Astrocyte of the spinal cord (primary cell): Measurements from ENCODE around the gene CHADL.

ENCODE experiments used
- DNase-seq: peaks from one replicate; pipeline ENCODE4 v3.0.0; 2011; ENCODE audit warnings: low read depth, low spot score
- H3K4me3 ChIP-seq: 2 replicates; pipeline ENCODE4 v1.5.1; 2011; ENCODE audit warnings: low read depth, mild to moderate bottlenecking, low read length, moderate library complexity
- in situ Hi-C: cut with HindIII; loops from 2 replicates; pipeline ENCODE4 v1.10.0; 2017; ENCODE audit warnings: low sequenced_read_pairs
- TF ChIP-seq, protein P1 (sequence below): IDR thresholded peaks from 2 replicates; pipeline ENCODE4 v1.5.1; 2012; ENCODE audit warnings: low read depth, mild to moderate bottlenecking, low read length, inconsistent platforms

CHADL gene

GRCh38 chr22:41206719-41207118 is 34.0 kb downstream of the CHADL start:
- no peak for DNase-seq
- TF ChIP-seq, protein P1, sequence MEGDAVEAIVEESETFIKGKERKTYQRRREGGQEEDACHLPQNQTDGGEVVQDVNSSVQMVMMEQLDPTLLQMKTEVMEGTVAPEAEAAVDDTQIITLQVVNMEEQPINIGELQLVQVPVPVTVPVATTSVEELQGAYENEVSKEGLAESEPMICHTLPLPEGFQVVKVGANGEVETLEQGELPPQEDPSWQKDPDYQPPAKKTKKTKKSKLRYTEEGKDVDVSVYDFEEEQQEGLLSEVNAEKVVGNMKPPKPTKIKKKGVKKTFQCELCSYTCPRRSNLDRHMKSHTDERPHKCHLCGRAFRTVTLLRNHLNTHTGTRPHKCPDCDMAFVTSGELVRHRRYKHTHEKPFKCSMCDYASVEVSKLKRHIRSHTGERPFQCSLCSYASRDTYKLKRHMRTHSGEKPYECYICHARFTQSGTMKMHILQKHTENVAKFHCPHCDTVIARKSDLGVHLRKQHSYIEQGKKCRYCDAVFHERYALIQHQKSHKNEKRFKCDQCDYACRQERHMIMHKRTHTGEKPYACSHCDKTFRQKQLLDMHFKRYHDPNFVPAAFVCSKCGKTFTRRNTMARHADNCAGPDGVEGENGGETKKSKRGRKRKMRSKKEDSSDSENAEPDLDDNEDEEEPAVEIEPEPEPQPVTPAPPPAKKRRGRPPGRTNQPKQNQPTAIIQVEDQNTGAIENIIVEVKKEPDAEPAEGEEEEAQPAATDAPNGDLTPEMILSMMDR, result no peak
- H3K4me3 ChIP-seq, result no peak overlapping the region
- in situ Hi-C loops, result no loop called here

DNA sequence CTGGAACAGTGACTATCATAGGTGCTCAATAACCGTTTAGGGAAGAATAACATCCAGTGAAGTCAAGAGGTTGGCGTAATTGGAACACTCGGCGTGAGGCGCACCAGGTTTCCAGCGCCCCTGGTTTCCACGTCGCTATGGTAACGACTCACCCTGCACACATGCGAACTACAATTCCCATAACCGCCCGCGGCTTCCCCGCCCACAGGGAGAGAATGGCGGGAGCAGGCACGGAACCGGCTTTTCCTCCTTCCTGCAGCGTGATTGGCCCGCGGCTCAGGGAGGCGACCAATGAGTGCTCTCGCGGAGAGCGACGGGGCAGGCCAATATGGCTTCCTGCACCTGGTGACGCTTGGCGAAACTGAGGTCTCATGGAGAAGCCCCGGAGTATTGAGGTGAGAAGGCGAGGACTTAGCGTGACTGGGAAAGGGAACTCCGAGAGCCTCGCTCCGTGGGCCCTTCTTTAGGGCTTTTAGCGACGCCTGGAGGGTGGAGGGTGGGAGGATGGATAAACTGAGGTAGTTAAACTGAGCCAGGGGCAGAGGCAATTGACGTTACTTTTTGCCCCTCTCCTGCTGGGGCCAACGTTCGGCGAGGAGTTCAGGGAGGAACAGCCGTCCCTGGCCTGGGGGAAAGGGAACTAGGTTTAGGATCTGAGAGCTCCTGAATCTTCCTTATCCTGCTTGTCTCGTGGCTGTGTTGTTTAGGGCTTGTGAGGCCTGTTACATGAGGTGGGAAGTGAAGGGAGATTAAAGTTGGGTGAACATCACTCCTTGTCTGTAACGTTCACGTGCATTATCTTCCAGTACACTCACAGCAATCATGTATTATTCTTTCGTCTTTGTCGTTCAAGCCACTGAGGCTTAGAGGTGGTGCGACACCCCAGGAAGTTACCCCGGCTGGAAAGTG is 35.5 kb downstream of the CHADL start, which contains the start of gene L3MBTL2:
Gene L3MBTL2 (plus strand): TSS at position 321 of the 909 bp plus-strand sequence. CDS start 51 bp downstream, at position 372.
- DNase-seq, result peak; percentile 95
- in situ Hi-C loops, result no loop called here
- H3K4me3 ChIP-seq, result peak within 1 kb of the TSS; percentile 92
- TF ChIP-seq, protein P1, result no peak

- in situ Hi-C loops, result no loop called here
- TF ChIP-seq, protein P1, result no peak
- DNase-seq, result no peak
- no peak overlapping the region for H3K4me3 ChIP-seq
Observed at GRCh38 chr22:41204066-41204465, 36.7 kb downstream of the CHADL start.

DNA sequence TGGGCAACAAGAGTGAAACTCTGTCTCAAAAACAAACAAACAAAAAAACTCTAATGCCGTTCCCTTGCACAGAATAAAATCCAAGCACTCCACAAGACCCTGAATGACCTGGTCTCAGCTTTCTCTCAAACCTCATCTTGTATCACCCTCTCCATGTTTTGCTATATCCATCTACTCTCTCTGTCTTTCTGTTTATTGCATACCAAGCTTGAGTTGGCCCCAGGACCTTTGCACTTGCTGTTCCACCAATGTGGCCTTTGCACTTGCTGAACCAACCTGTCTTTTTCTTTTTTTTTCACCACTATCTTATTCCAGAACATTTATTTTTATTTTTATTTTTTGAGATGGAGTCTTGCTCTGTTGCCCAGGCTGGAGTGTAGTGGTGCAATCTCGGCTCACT is 37.6 kb downstream of the CHADL start:
- no peak overlapping the region for H3K4me3 ChIP-seq
- in situ Hi-C loops, result no loop called here
- DNase-seq, result no peak
- TF ChIP-seq, protein P1, result no peak

DNA sequence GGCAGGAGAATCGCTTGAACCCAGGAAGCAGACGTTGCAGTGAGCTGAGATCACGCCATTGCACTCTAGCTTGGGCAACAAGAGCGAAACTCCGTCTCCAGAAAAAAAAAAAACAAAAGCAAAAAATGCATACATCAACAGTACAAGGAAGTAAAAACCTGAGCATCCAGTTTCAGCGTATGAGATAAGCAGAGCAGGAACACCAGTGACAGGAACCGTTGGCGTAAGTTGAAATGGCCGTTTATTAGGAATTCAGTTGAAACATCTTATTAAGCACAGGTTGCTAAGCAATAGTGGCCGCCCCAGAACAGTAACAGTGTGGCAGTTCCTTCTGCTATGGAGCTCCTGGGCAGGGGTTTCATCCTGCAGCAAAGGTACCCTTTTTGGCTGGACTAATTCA is 39.6 kb downstream of the CHADL start:
- in situ Hi-C loops, result no loop called here
- TF ChIP-seq, protein P1, result no peak
- no peak for DNase-seq
- no peak overlapping the region for H3K4me3 ChIP-seq

DNA sequence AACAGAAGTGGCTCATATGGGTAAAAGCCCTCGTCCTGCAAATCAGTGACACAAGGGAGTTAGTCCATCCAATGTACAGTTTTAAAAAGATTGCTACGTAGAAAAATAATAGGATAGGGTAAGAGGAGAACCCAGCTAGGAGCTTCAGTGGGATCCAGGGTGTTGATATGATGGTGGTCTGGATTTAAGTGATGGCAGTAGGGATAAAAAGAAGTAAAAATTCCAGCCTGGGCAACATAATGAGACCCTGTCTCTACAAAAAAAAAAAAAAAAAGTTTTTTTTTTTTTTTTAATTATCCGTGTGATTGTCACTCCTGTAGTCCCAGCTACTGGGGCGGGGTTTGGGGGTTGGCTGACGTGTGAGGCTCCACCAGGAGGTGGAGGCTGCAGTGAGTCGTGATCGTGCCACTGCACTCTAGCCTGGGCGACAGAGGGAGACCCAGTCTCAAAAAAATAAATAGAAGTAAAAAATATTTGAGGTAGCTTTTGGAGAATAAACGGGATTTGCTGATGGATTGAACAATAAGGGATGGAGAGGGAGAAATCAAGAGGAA is 42.6 kb downstream of the CHADL start:
- TF ChIP-seq, protein P1, result no peak
- in situ Hi-C loops, result no loop called here

More for the DNA sequence above, 42.6 kb downstream of the CHADL start:
- DNase-seq, result no peak
- H3K4me3 ChIP-seq, result peak overlapping the region; percentile 68
